CD4-positive, alpha-beta T cell (primary cell): ENCODE measurements around the gene TOR1A. TPM values are rescaled to one million over a fixed set of nuclear protein-coding genes. Genes with fewer than 3 reads are reported as not detected.

Experiments used
- ATAC-seq: fragments of 200-7000 bp; cut with Tn5 transposase; one replicate; pipeline ENCODE4 v1.10.0; 2022; ENCODE audit warnings: mild to moderate bottlenecking; ENCODE audit not compliant: poor library complexity
- CTCF ChIA-PET: fragments of 350-600 bp; sonication (Branson Sonifier 250); formaldehyde crosslinking; loops from one replicate; lab custom pipeline; 2021; ENCODE audit warnings: antibody characterized with exemption, inconsistent platforms; lab: Charles Lee
- POLR2A ChIA-PET: fragments of 350-600 bp; sonication (Branson Sonifier 250); formaldehyde crosslinking; loops from one replicate; lab custom pipeline; 2021; ENCODE audit warnings: antibody characterized with exemption, inconsistent platforms; lab: Charles Lee
- DNase-seq, 14 experiments: peaks; one replicate each; pipeline ENCODE4 v3.0.0-alpha.2; 2013 to 2020; ENCODE audit warnings: mixed read lengths in 2 of 14
- H3K27ac ChIP-seq, 2 donors: one replicate each; pipeline versions ENCODE4 v1.5.1 to v1.7.0; 2013; ENCODE audit warnings: low read length in 2 of 2, low read depth in 1 of 2, mild to moderate bottlenecking in 1 of 2
- H3K27me3 ChIP-seq, 2 experiments: 1 replicate in 1 of 2; 2 replicates in 1 of 2; pipeline versions ENCODE4 v1.6.1 to v1.7.0; 2013; ENCODE audit warnings: low read length in 2 of 2, control low read depth in 1 of 2, mild to moderate bottlenecking in 1 of 2, moderate library complexity in 1 of 2; ENCODE audit not compliant: insufficient read depth in 2 of 2, control insufficient read depth in 1 of 2
- H3K36me3 ChIP-seq: one replicate; pipeline ENCODE4 v1.6.1; 2013; ENCODE audit warnings: low read length, control low read depth; ENCODE audit not compliant: insufficient read depth
- H3K4me1 ChIP-seq: one replicate; pipeline ENCODE4 v1.6.1; 2013; ENCODE audit warnings: low read length, control low read depth; ENCODE audit not compliant: insufficient read depth
- H3K4me3 ChIP-seq: one replicate; pipeline ENCODE4 v1.5.1; 2013; ENCODE audit warnings: mild to moderate bottlenecking, low read length, moderate library complexity
- H3K9me3 ChIP-seq, 2 experiments: 1 replicate in 1 of 2; 2 replicates in 1 of 2; pipeline versions ENCODE4 v1.6.1 to v1.7.0; 2013; ENCODE audit warnings: low read length in 2 of 2, mild to moderate bottlenecking in 2 of 2, control low read depth in 1 of 2, moderate library complexity in 1 of 2; ENCODE audit not compliant: control insufficient read depth in 1 of 2, insufficient read depth in 1 of 2
- H3K27ac Mint-ChIP-seq: one replicate; pipeline ENCODE4 v1.8.0; 2020; ENCODE audit warnings: mixed read lengths
- H3K27me3 Mint-ChIP-seq: one replicate; pipeline ENCODE4 v1.8.0; 2021; ENCODE audit warnings: mixed read lengths
- H3K36me3 Mint-ChIP-seq: one replicate; pipeline ENCODE4 v1.8.0; 2021; ENCODE audit warnings: low read depth, mixed read lengths
- H3K4me1 Mint-ChIP-seq: one replicate; pipeline ENCODE4 v1.8.0; 2021; ENCODE audit warnings: low read depth, mixed read lengths
- H3K4me3 Mint-ChIP-seq: one replicate; pipeline ENCODE4 v1.8.0; 2020; ENCODE audit warnings: mild to moderate bottlenecking, mixed read lengths
- H3K9me3 Mint-ChIP-seq: one replicate; pipeline ENCODE4 v1.8.0; 2020; ENCODE audit warnings: mixed read lengths
- CTCF ChIP-seq: fragments of 200-600 bp; IDR thresholded peaks from one replicate; pipeline ENCODE4 v1.8.0; 2022; ENCODE audit warnings: antibody characterized with exemption, mild to moderate bottlenecking
- intact Hi-C, 2 experiments: fragments of 100-400 bp; cut with DNase I in 1 of 2; cut with micrococcal nuclease in 1 of 2; formaldehyde crosslinking; loops; one replicate each; pipeline versions ENCODE4 v1.15.1 to v1.9.0; 2023 to 2025; cut with DNase I, micrococcal nuclease
- total RNA-seq, 174 experiments: library from RNA in 2 of 174; stranded (reverse) in 2 of 174; gene quantifications; one replicate each; pipeline ENCODE4 v1.2.3 and lab custom pipeline; 2021 to 2026

TOR1A gene
- total RNA-seq, 2 experiments from 2014 or later, result 12.6 to 13.9 TPM

GRCh38 chr9:129773262-129774048, 50.5 kb downstream of the TOR1A start:
- no peak overlapping the region for H3K4me3 ChIP-seq
- CTCF ChIA-PET, result no interaction called here

GRCh38 chr9:129770741-129771140, 53.2 kb downstream of the TOR1A start:
- Histone ChIP-seq H3K9me3 (no peaks in the 10 kb centered on the region), H3K4me1 (no peaks in the 10 kb centered on the region), H3K27me3 (peaks cover 0 to 5% of the 10 kb centered on the region in 2 experiments), H3K4me3 (no peak overlapping the region), H3K27ac (no peak overlapping the region), H3K36me3 (no peaks in the 10 kb centered on the region)
- no peaks in the 10 kb centered on the region for H3K36me3 Mint-ChIP-seq
- ATAC-seq (no peak), DNase-seq (no peak)
- H3K27ac Mint-ChIP-seq, result no peak overlapping the region
- no peaks in the 10 kb centered on the region for H3K9me3 Mint-ChIP-seq
- H3K27me3 Mint-ChIP-seq, result no peaks in the 10 kb centered on the region
- intact Hi-C loops, result no loop called here
- POLR2A ChIA-PET, result no interaction called here
- H3K4me1 Mint-ChIP-seq, result no peaks in the 10 kb centered on the region
- CTCF ChIA-PET, result no interaction called here
- no peak overlapping the region for H3K4me3 Mint-ChIP-seq
- no peak for TF ChIP-seq CTCF

More at GRCh38 chr9:129773262-129774048, 50.5 kb downstream of the TOR1A start:
- Histone ChIP-seq H3K27ac (no peak overlapping the region), H3K4me1 (peaks cover 9% of the 10 kb centered on the region), H3K27me3 (peaks cover 5 to 11% of the 10 kb centered on the region in 2 experiments), H3K36me3 (no peaks in the 10 kb centered on the region), H3K9me3 (no peaks in the 10 kb centered on the region)
- ATAC-seq (no peak), DNase-seq (peak in 3 of 14 experiments; percentile 28 to 78 (median 67))
- peaks cover 9% of the 10 kb centered on the region for H3K4me1 Mint-ChIP-seq
- H3K9me3 Mint-ChIP-seq, result no peaks in the 10 kb centered on the region
- intact Hi-C loops, result no loop called here
- no peak overlapping the region for H3K4me3 Mint-ChIP-seq
- H3K27ac Mint-ChIP-seq, result no peak overlapping the region
- no peaks in the 10 kb centered on the region for H3K36me3 Mint-ChIP-seq
- TF ChIP-seq CTCF, result no peak
- POLR2A ChIA-PET, result no interaction called here
- H3K27me3 Mint-ChIP-seq, result peaks cover 13% of the 10 kb centered on the region

- no peaks in the 10 kb centered on the region for H3K9me3 Mint-ChIP-seq
Measured at GRCh38 chr9:129769669-129770068, 54.3 kb downstream of the TOR1A start.

More at GRCh38 chr9:129769669-129770068, 54.3 kb downstream of the TOR1A start:
- Histone ChIP-seq H3K27ac (no peak overlapping the region), H3K36me3 (no peaks in the 10 kb centered on the region), H3K9me3 (no peaks in the 10 kb centered on the region), H3K27me3 (no peaks in the 10 kb centered on the region), H3K4me1 (no peaks in the 10 kb centered on the region), H3K4me3 (no peak overlapping the region)
- Mint-ChIP-seq H3K27ac (no peak overlapping the region), H3K4me1 (no peaks in the 10 kb centered on the region), H3K27me3 (no peaks in the 10 kb centered on the region), H3K36me3 (no peaks in the 10 kb centered on the region), H3K4me3 (no peak overlapping the region)
- ChIA-PET POLR2A (no interaction called here), CTCF (no interaction called here)
- TF ChIP-seq CTCF, result no peak
- intact Hi-C loops, result no loop called here
- DNase-seq, result no peak
- ATAC-seq, result no peak
